ENCODE data around the gene ENPP5. TPM values are rescaled to one million over a fixed set of nuclear protein-coding genes. Genes with fewer than 3 reads are reported as not detected.
"Not testable (repeated sequence)": the region's sequence is repeated elsewhere in the genome, so short reads cannot be mapped to it uniquely, and the experiment has no call there.

Gene ENPP5
- total and polyA plus RNA-seq, 2 of the 13 experiments (the other 11 are each of a cell fraction or from before 2014, with no cell fraction given) = not detected

DNA sequence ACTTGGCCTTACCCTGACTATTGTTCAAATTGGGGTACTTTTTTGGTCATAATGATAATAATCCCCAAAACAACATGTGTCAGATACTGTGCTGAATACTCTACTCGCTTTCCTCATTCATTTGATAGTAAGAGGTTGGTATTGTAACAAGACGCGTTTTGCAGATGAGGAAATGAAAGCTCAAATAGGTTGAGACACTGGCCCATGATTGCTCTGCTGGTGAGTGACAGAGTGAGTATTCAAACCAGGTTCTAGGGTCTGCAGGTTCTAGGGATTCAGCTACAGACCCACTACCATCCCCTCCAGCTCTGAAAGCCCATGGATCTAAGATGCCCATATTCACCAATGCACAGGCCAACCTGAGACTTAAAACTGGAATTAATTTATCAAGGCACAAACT, 42.3 kb downstream of the ENPP5 start (continued):
- TF ChIP-seq ELF3 (CRISPR knock-in tag; IDR thresholded peaks at IDR 0.05) = no peak
- no peak for TF ChIP-seq IKZF1 (IDR thresholded peaks at IDR 0.05)
- TF ChIP-seq ARHGAP35 (CRISPR knock-in tag; IDR thresholded peaks at IDR 0.05; ENCODE audit: borderline replicate concordance) = no peak
- no peak for TF ChIP-seq ZNF616 (CRISPR knock-in tag; IDR thresholded peaks at IDR 0.05; ENCODE audit: low read depth)
- no peak for TF ChIP-seq KDM1A (CRISPR knock-in tag; IDR thresholded peaks at IDR 0.05)
- TF ChIP-seq, protein P1, sequence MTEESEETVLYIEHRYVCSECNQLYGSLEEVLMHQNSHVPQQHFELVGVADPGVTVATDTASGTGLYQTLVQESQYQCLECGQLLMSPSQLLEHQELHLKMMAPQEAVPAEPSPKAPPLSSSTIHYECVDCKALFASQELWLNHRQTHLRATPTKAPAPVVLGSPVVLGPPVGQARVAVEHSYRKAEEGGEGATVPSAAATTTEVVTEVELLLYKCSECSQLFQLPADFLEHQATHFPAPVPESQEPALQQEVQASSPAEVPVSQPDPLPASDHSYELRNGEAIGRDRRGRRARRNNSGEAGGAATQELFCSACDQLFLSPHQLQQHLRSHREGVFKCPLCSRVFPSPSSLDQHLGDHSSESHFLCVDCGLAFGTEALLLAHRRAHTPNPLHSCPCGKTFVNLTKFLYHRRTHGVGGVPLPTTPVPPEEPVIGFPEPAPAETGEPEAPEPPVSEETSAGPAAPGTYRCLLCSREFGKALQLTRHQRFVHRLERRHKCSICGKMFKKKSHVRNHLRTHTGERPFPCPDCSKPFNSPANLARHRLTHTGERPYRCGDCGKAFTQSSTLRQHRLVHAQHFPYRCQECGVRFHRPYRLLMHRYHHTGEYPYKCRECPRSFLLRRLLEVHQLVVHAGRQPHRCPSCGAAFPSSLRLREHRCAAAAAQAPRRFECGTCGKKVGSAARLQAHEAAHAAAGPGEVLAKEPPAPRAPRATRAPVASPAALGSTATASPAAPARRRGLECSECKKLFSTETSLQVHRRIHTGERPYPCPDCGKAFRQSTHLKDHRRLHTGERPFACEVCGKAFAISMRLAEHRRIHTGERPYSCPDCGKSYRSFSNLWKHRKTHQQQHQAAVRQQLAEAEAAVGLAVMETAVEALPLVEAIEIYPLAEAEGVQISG (CRISPR knock-in tag; IDR thresholded peaks at IDR 0.05) = no peak
- TF ChIP-seq ZFP36L2 (CRISPR knock-in tag; IDR thresholded peaks at IDR 0.05) = no peak
- TF ChIP-seq SP1 (IDR thresholded peaks at IDR 0.05) = no peak
- TF ChIP-seq SP1 (CRISPR knock-in tag; IDR thresholded peaks at IDR 0.05) = no peak

DNA sequence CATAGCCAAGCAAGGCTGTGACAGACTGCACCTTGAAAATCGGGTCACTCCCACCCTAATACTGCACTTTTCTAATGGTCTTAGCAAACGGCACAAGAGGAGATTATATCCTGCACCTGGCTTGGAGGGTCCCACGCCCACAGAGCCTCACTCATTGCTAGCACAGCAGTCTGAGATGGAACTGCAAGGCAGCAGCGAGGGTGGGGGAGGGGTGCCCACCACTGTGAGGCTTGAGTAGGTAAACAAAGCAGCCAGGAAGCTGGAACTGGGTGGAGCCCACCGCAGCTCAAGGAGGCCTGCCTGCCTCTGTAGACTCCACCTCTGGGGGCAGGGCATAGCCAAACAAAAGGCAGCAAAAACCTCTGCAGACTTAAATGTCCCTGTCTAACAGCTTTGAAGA, 51.1 kb downstream of the ENPP5 start:
- FAIRE-seq; POLR2A ChIA-PET; H3K79me2 ChIP-seq (ENCODE audit: insufficient read depth, low read length); ATAC-seq; in situ Hi-C loops (cut with HindIII; ENCODE audit: extremely low pct_ligation_motif_present, low pct_unique_long_range_greater_than_20kb); intact Hi-C loops (cut with micrococcal nuclease; ENCODE audit: unreplicated experiment); H2AFZ ChIP-seq (ENCODE audit: low read length); H3K9me3 ChIP-seq (ENCODE audit: low read length); H3K27me3 ChIP-seq (ENCODE audit: control insufficient read depth in 1 of 2, insufficient read depth in 2 of 2, low read length in 2 of 2); H3K36me3 ChIP-seq (replicated peaks in 1 of 2; ENCODE audit: control insufficient read depth in 1 of 2, insufficient read depth in 2 of 2, low read length in 2 of 2); H4K20me1 ChIP-seq (ENCODE audit: insufficient read depth, low read length); H3K27ac ChIP-seq (ENCODE audit: extremely low read length, insufficient read depth, low read length); H3K4me1 ChIP-seq (ENCODE audit: insufficient read depth, low read length); H3K4me3 ChIP-seq (replicated peaks in 1 of 3; ENCODE audit: insufficient read depth in 1 of 3, low read depth in 2 of 3, low read length in 3 of 3); H3K4me2 ChIP-seq (ENCODE audit: low read depth, low read length); BruUV-seq (replicated peaks); CTCF ChIA-PET (ENCODE audit: low intra/inter-chr PET ratio, low total read pairs); DNase-seq (ENCODE audit: low spot score); H3K9ac ChIP-seq (ENCODE audit: insufficient read depth, low read depth, low read length): not testable (repeated sequence)
- WGBS (ENCODE audit: low lambda C conversion rate) = 3% methylated on average over 4 of the region's 5 CpGs
